Sigmoid colon (tissue), 4 donors: ENCODE results near the gene GPRIN1.

Experiments
- EP300 ChIP-seq, 4 donors: sonication (generic); formaldehyde crosslinking; IDR thresholded peaks; one replicate each; pipeline ENCODE4 v1.6.1; 2017; ENCODE audit warnings: antibody characterized with exemption in 4 of 4
- POLR2A ChIP-seq, 2 donors: fragments of 450-650 bp; IDR thresholded peaks; one replicate each; pipeline ENCODE4 v1.6.1; 2016; ENCODE audit warnings: antibody characterized with exemption in 2 of 2, mild to moderate bottlenecking in 2 of 2, moderate library complexity in 2 of 2
- POLR2AphosphoS5 ChIP-seq, 4 donors: sonication (generic); formaldehyde crosslinking; IDR thresholded peaks; one replicate each; pipeline ENCODE4 v1.6.1; 2017; ENCODE audit warnings: antibody characterized with exemption in 4 of 4
- TF ChIP-seq, protein P1 (sequence below), 4 experiments: fragments of 450-650 bp in 3 of 4; fragments of 200-600 bp in 1 of 4; IDR thresholded peaks; one replicate each; pipeline ENCODE4 v1.5.1; 2016 to 2019; ENCODE audit warnings: antibody characterized with exemption in 4 of 4, mild to moderate bottlenecking in 3 of 4, moderate library complexity in 2 of 4

- peak; percentile 11 to 25 for TF ChIP-seq POLR2A (IDR thresholded peaks at IDR 0.05)
- TF ChIP-seq, protein P1, sequence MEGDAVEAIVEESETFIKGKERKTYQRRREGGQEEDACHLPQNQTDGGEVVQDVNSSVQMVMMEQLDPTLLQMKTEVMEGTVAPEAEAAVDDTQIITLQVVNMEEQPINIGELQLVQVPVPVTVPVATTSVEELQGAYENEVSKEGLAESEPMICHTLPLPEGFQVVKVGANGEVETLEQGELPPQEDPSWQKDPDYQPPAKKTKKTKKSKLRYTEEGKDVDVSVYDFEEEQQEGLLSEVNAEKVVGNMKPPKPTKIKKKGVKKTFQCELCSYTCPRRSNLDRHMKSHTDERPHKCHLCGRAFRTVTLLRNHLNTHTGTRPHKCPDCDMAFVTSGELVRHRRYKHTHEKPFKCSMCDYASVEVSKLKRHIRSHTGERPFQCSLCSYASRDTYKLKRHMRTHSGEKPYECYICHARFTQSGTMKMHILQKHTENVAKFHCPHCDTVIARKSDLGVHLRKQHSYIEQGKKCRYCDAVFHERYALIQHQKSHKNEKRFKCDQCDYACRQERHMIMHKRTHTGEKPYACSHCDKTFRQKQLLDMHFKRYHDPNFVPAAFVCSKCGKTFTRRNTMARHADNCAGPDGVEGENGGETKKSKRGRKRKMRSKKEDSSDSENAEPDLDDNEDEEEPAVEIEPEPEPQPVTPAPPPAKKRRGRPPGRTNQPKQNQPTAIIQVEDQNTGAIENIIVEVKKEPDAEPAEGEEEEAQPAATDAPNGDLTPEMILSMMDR (IDR thresholded peaks at IDR 0.05): peak in 1 of 4 experiments; percentile 11
- peak in 1 of 4 donors; percentile 9 for TF ChIP-seq EP300 (IDR thresholded peaks at IDR 0.05)
- peak; percentile 13 to 65 (median 36) for TF ChIP-seq POLR2AphosphoS5 (IDR thresholded peaks at IDR 0.05)
Observed at GRCh38 chr5:176647030-176647842, 37.3 kb upstream of the GPRIN1 start, which contains the start of gene TSPAN17.
